ENCODE data around the gene DAPK2.
"Not testable (repeated sequence)": the region's sequence is repeated elsewhere in the genome, so short reads cannot be mapped to it uniquely, and the experiment has no call there.

Gene DAPK2

GRCh38 chr15:63967616-63968015, 78.7 kb downstream of the DAPK2 start:
- Histone ChIP-seq H3K9me3 (ENCODE audit: control insufficient read depth, low read depth, low read length) (no peaks in the 10 kb centered on the region), H3K27ac (ENCODE audit: low read length) (no peak overlapping the region), H3K9ac (ENCODE audit: low read length) (no peak overlapping the region), H3K36me3 (ENCODE audit: control insufficient read depth, low read depth, low read length) (no peaks in the 10 kb centered on the region), H3K4me3 (ENCODE audit: low read length) (no peak overlapping the region), H3K4me1 (ENCODE audit: control insufficient read depth, low read depth, low read length) (peaks cover 10% of the 10 kb centered on the region), H3K27me3 (ENCODE audit: control insufficient read depth, insufficient read depth, low read length) (no peaks in the 10 kb centered on the region)

GRCh38 chr15:63962947-63963721, 83.2 kb downstream of the DAPK2 start:
- not testable (repeated sequence) for H3K36me3 ChIP-seq (ENCODE audit: control insufficient read depth, low read depth, low read length); H3K27me3 ChIP-seq (ENCODE audit: control insufficient read depth, insufficient read depth, low read length); H3K27ac ChIP-seq (ENCODE audit: low read length); H3K9ac ChIP-seq (ENCODE audit: low read length); H3K4me1 ChIP-seq (ENCODE audit: control insufficient read depth, low read depth, low read length); H3K4me3 ChIP-seq (ENCODE audit: low read length); H3K9me3 ChIP-seq (ENCODE audit: control insufficient read depth, low read depth, low read length)

- H3K27ac ChIP-seq (ENCODE audit: low read length) = no peak overlapping the region
- no peaks in the 10 kb centered on the region for H3K9me3 ChIP-seq (ENCODE audit: control insufficient read depth, low read depth, low read length)
- H3K27me3 ChIP-seq (ENCODE audit: control insufficient read depth, insufficient read depth, low read length) = no peaks in the 10 kb centered on the region
- H3K9ac ChIP-seq (ENCODE audit: low read length) = no peak overlapping the region
- H3K36me3 ChIP-seq (ENCODE audit: control insufficient read depth, low read depth, low read length) = no peaks in the 10 kb centered on the region
- no peak overlapping the region for H3K4me3 ChIP-seq (ENCODE audit: low read length)
- H3K4me1 ChIP-seq (ENCODE audit: control insufficient read depth, low read depth, low read length) = no peaks in the 10 kb centered on the region
These were observed 92.8 kb downstream of the DAPK2 start for GRCh38 chr15:63953524-63953923.

DNA sequence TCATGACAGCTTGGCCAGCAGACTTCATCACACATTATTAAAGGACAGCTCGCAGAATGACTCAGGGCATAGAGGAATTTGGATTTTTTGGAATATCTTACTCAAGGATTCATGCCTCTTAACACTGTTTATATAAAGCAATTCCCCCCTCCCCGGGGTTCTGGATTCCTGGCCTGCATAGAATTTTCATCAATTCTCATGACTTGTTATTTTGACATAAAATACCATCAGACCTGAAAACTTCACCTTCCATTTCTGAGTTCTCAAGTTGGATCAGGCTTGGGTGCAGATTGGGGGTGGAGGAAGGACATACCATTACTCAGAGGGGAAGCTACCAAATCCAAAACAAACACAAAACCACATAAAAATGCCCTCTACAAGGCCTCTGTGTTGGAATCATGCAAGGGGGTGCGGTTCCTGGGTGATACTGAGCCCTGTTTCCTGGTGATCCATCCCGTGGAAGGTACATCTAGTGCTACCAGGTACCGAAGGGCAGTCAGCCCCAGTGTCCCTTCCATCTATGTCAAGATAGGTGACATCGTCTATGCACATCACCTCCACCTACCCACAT, 95.3 kb downstream of the DAPK2 start:
- no peaks in the 10 kb centered on the region for H3K9me3 ChIP-seq (ENCODE audit: control insufficient read depth, low read depth, low read length)
- no peaks in the 10 kb centered on the region for H3K4me1 ChIP-seq (ENCODE audit: control insufficient read depth, low read depth, low read length)
- H3K27me3 ChIP-seq (ENCODE audit: control insufficient read depth, insufficient read depth, low read length) = no peaks in the 10 kb centered on the region
- H3K9ac ChIP-seq (ENCODE audit: low read length) = no peak overlapping the region
- no peak overlapping the region for H3K4me3 ChIP-seq (ENCODE audit: low read length)
- H3K36me3 ChIP-seq (ENCODE audit: control insufficient read depth, low read depth, low read length) = no peaks in the 10 kb centered on the region
- H3K27ac ChIP-seq (ENCODE audit: low read length) = no peak overlapping the region

DNA sequence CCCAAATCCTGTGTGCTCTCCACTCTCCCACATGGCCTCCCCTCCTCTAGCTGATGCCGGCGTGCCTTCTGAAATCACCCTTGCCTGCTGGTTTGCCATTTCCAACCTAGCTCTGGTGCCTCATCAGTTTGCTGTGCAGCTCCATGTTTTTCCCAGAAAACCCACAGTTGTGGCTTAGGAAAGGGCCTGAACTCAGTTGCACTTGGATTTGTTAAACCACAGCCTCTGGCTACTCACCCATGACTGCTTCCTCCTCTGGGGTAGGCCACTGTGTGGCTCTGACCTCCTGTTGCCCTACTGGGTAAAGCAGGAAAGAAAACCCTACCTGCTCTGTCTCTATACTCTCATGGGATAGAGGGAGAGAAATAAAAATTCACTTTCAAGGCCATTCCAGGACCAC, 97.3 kb downstream of the DAPK2 start:
- Histone ChIP-seq H3K4me1 (ENCODE audit: control insufficient read depth, low read depth, low read length) (no peaks in the 10 kb centered on the region), H3K27ac (ENCODE audit: low read length) (no peak overlapping the region), H3K27me3 (ENCODE audit: control insufficient read depth, insufficient read depth, low read length) (no peaks in the 10 kb centered on the region), H3K9me3 (ENCODE audit: control insufficient read depth, low read depth, low read length) (no peaks in the 10 kb centered on the region), H3K4me3 (ENCODE audit: low read length) (no peak overlapping the region), H3K9ac (ENCODE audit: low read length) (no peak overlapping the region), H3K36me3 (ENCODE audit: control insufficient read depth, low read depth, low read length) (no peaks in the 10 kb centered on the region)

- H3K27ac ChIP-seq (ENCODE audit: low read length) = no peak overlapping the region
- H3K9ac ChIP-seq (ENCODE audit: low read length) = no peak overlapping the region
- H3K9me3 ChIP-seq (ENCODE audit: control insufficient read depth, low read depth, low read length) = no peaks in the 10 kb centered on the region
These were observed 97.8 kb downstream of the DAPK2 start for GRCh38 chr15:63948436-63948835.

GRCh38 chr15:63947228-63947627, 99.1 kb downstream of the DAPK2 start:
- Histone ChIP-seq H3K4me1 (ENCODE audit: control insufficient read depth, low read depth, low read length) (no peaks in the 10 kb centered on the region), H3K4me3 (ENCODE audit: low read length) (no peak overlapping the region), H3K36me3 (ENCODE audit: control insufficient read depth, low read depth, low read length) (no peaks in the 10 kb centered on the region), H3K27me3 (ENCODE audit: control insufficient read depth, insufficient read depth, low read length) (no peaks in the 10 kb centered on the region), H3K27ac (ENCODE audit: low read length) (no peak overlapping the region), H3K9me3 (ENCODE audit: control insufficient read depth, low read depth, low read length) (no peaks in the 10 kb centered on the region), H3K9ac (ENCODE audit: low read length) (no peak overlapping the region)

More at GRCh38 chr15:63948436-63948835, 97.8 kb downstream of the DAPK2 start:
- no peaks in the 10 kb centered on the region for H3K4me1 ChIP-seq (ENCODE audit: control insufficient read depth, low read depth, low read length)
- H3K27me3 ChIP-seq (ENCODE audit: control insufficient read depth, insufficient read depth, low read length) = no peaks in the 10 kb centered on the region
- H3K4me3 ChIP-seq (ENCODE audit: low read length) = no peak overlapping the region
- H3K36me3 ChIP-seq (ENCODE audit: control insufficient read depth, low read depth, low read length) = no peaks in the 10 kb centered on the region

GRCh38 chr15:63946524-63947065, 99.7 kb downstream of the DAPK2 start:
- H3K36me3 ChIP-seq (ENCODE audit: control insufficient read depth, low read depth, low read length) = no peaks in the 10 kb centered on the region
- no peaks in the 10 kb centered on the region for H3K4me1 ChIP-seq (ENCODE audit: control insufficient read depth, low read depth, low read length)
- no peaks in the 10 kb centered on the region for H3K9me3 ChIP-seq (ENCODE audit: control insufficient read depth, low read depth, low read length)
- H3K27ac ChIP-seq (ENCODE audit: low read length) = no peak overlapping the region
- no peak overlapping the region for H3K9ac ChIP-seq (ENCODE audit: low read length)
- H3K27me3 ChIP-seq (ENCODE audit: control insufficient read depth, insufficient read depth, low read length) = no peaks in the 10 kb centered on the region
- no peak overlapping the region for H3K4me3 ChIP-seq (ENCODE audit: low read length)

DNA sequence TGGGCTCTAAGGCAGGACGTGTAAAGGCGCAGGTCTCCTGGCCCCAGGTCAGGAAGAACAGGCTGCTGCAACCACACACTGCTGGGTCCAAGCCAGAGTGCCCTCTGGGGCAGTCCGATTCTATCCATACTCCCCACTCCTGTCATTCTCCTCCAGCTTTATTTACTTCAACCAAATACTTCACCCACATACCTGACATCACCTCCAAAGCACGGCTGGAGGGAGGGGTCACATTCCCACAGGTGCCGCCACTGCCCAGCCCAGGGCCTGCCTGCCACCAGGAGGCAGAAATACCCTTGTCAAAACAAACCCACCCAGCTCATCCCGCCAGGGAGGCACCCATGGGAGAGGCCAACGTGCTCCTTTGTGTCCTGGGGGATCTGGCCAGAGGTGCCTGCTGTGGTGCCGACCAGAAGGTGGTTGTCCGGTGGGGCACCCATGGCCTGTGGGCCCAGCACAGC, 100.4 kb downstream of the DAPK2 start:
- H3K36me3 ChIP-seq (ENCODE audit: control insufficient read depth, low read depth, low read length) = no peaks in the 10 kb centered on the region
- no peaks in the 10 kb centered on the region for H3K9me3 ChIP-seq (ENCODE audit: control insufficient read depth, low read depth, low read length)
- H3K9ac ChIP-seq (ENCODE audit: low read length) = no peak overlapping the region
- H3K27ac ChIP-seq (ENCODE audit: low read length) = no peak overlapping the region
- no peaks in the 10 kb centered on the region for H3K4me1 ChIP-seq (ENCODE audit: control insufficient read depth, low read depth, low read length)
- H3K4me3 ChIP-seq (ENCODE audit: low read length) = no peak overlapping the region
- H3K27me3 ChIP-seq (ENCODE audit: control insufficient read depth, insufficient read depth, low read length) = no peaks in the 10 kb centered on the region

DNA sequence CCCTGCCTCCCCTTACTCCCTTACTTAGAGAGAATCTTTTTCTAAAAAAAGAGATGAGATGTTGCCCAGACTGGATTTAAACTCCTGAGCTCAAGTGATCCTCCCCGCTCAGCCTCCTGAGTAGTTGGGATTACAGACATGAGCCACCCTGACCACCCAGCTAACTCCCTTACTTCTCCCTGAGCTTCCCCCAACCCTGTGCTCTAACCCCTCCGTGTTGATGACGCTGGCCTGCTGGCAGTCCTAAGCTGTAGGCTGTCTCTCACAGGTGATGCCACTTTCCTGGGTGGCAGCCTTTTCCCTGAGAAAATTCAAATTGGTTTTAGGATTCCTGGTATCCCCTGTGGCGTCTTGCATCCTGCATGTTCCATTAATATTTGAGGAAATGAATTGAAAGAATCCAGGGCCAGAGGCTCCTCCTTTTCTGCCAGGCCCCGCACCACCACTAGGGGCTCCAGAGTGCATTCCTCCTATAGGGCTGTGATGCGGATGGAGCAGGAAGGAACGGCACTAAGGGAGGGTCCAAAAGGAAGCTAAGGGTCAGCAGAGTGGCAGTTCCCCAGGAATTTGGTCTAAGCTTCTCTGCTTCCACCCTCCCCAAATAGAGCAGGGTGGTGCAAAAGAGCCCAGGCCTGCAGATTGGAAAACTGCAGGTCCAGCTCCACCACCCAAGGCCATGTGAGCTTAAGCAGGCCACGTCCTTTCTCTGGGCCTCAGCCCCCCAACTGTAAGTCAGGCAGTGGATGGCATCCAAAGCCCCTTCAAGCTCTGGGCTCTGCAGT, 101.1 kb downstream of the DAPK2 start:
- no peaks in the 10 kb centered on the region for H3K9me3 ChIP-seq (ENCODE audit: control insufficient read depth, low read depth, low read length)
- no peaks in the 10 kb centered on the region for H3K27me3 ChIP-seq (ENCODE audit: control insufficient read depth, insufficient read depth, low read length)
- no peak overlapping the region for H3K9ac ChIP-seq (ENCODE audit: low read length)
- no peak overlapping the region for H3K4me3 ChIP-seq (ENCODE audit: low read length)
- no peaks in the 10 kb centered on the region for H3K36me3 ChIP-seq (ENCODE audit: control insufficient read depth, low read depth, low read length)
- H3K27ac ChIP-seq (ENCODE audit: low read length) = no peak overlapping the region
- no peaks in the 10 kb centered on the region for H3K4me1 ChIP-seq (ENCODE audit: control insufficient read depth, low read depth, low read length)

DNA sequence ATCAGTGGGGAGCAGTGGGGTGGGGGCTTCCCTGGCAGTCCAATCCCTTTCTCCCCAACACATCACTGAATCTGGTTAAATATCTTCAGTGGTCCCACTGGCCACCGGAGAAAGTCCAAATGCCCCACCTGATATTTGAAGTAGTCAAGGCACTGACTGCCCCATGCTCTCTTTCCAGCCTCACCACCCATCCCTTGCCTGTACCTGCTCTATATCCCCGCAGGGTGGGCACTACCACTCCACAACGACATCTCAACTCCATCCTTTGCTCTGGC, 101.7 kb downstream of the DAPK2 start:
- no peak overlapping the region for H3K9ac ChIP-seq (ENCODE audit: low read length)
- H3K36me3 ChIP-seq (ENCODE audit: control insufficient read depth, low read depth, low read length) = no peaks in the 10 kb centered on the region
- no peaks in the 10 kb centered on the region for H3K27me3 ChIP-seq (ENCODE audit: control insufficient read depth, insufficient read depth, low read length)
- H3K4me3 ChIP-seq (ENCODE audit: low read length) = no peak overlapping the region
- H3K27ac ChIP-seq (ENCODE audit: low read length) = no peak overlapping the region
- no peaks in the 10 kb centered on the region for H3K9me3 ChIP-seq (ENCODE audit: control insufficient read depth, low read depth, low read length)
- H3K4me1 ChIP-seq (ENCODE audit: control insufficient read depth, low read depth, low read length) = no peaks in the 10 kb centered on the region

All from iPS-18a (cell line).